ENCODE data around the gene ATF6. TPM values are rescaled to one million over a fixed set of nuclear protein-coding genes. Genes with fewer than 3 reads are reported as not detected.

Gene ATF6
- total and polyA plus RNA-seq, 2 of the 4 experiments (the other 2 are of a cell fraction): 12.2 to 17.6 TPM

GRCh38 chr1:161843156-161843555 lies 77.0 kb downstream of the ATF6 start:
- H4K20me1 ChIP-seq (ENCODE audit: insufficient read depth, low read length): no peaks in the 10 kb centered on the region
- no peak for TF ChIP-seq BHLHE40 (IDR thresholded peaks at IDR 0.05; ENCODE audit: low read depth, low read length)
- TF ChIP-seq RAD21 (IDR thresholded peaks at IDR 0.05; ENCODE audit: low read length): no peak
- no peak for TF ChIP-seq CHD1 (IDR thresholded peaks at IDR 0.05; ENCODE audit: low read depth, low read length)
- no peak for TF ChIP-seq MXI1 (IDR thresholded peaks at IDR 0.05; ENCODE audit: borderline replicate concordance, low read depth, low read length)
- TF ChIP-seq NFE2L2 (IDR thresholded peaks at IDR 0.05; ENCODE audit: low read depth, low read length): no peak
- TF ChIP-seq MAZ (IDR thresholded peaks at IDR 0.05; ENCODE audit: borderline replicate concordance, low read depth, low read length): no peak
- no peak for TF ChIP-seq SMC3 (IDR thresholded peaks at IDR 0.05; ENCODE audit: low read depth, low read length)
- no peak for TF ChIP-seq FOS (IDR thresholded peaks at IDR 0.05; ENCODE audit: low read depth, low read length)
- TF ChIP-seq RFX5 (IDR thresholded peaks at IDR 0.05; ENCODE audit: low read depth, low read length): no peak
- no peak for TF ChIP-seq CTCF (conservative IDR thresholded peaks at IDR 0.05; ENCODE audit: low read depth, low read length)
- TF ChIP-seq RCOR1 (IDR thresholded peaks at IDR 0.05; ENCODE audit: insufficient replicate concordance, low read length): no peak
- no peak overlapping the region for H2AK9ac ChIP-seq (replicated peaks; ENCODE audit: low read depth, low read length, poor library complexity)
- no peak overlapping the region for H3K4ac ChIP-seq (ENCODE audit: low read depth, low read length)
- H2BK120ac ChIP-seq (ENCODE audit: low read depth, low read length): no peak overlapping the region
- H3K79me1 ChIP-seq (ENCODE audit: low read depth in 1 of 2, low read length in 2 of 2): 0 out of 4 replicates have a peak, but pooled peaks cover 0 to 3% of the 10 kb centered on the region in 2 experiments
- no TSS peak for BruUV-seq (replicated peaks)
- dilution Hi-C loops (cut with HindIII; ENCODE audit: low sequenced_read_pairs, unreplicated experiment) (no loop called here), intact Hi-C loops (cut with micrococcal nuclease) (no loop called here), in situ Hi-C loops (cut with MboI; ENCODE audit: low sequenced_read_pairs) (no loop called here)
- H4K8ac ChIP-seq (ENCODE audit: low read depth in 2 of 2, low read length in 2 of 2): no peak overlapping the region
- H2BK20ac ChIP-seq (ENCODE audit: low read depth, low read length): no peak overlapping the region
- H3K23ac ChIP-seq (ENCODE audit: low read depth, low read length): no peak overlapping the region
- no peak overlapping the region for H2AK5ac ChIP-seq (ENCODE audit: low read depth, low read length)
- H2BK5ac ChIP-seq (ENCODE audit: low read depth, low read length, poor library complexity, severe bottlenecking): no peak overlapping the region
- H3K14ac ChIP-seq (replicated peaks; ENCODE audit: low read depth, low read length): no peak overlapping the region
- no peaks in the 10 kb centered on the region for H3K9me1 ChIP-seq (ENCODE audit: insufficient read depth, low read length)
- H3K9ac ChIP-seq (ENCODE audit: low read depth, low read length): no peak overlapping the region
- no peak overlapping the region for H2AFZ ChIP-seq (replicated peaks; ENCODE audit: low read length, poor library complexity)
- H4K91ac ChIP-seq (ENCODE audit: insufficient read depth, low read depth, low read length): no peak overlapping the region
- no peak overlapping the region for H3K4me3 ChIP-seq (ENCODE audit: insufficient read depth, low read depth, low read length)
- H3K56ac ChIP-seq (ENCODE audit: extremely low read depth, insufficient read depth, low read length): no peak overlapping the region
- no peaks in the 10 kb centered on the region for H3K36me3 ChIP-seq (ENCODE audit: control insufficient read depth, insufficient read depth, low read length)
- no peaks in the 10 kb centered on the region for H3K27me3 ChIP-seq (ENCODE audit: control insufficient read depth, insufficient read depth, low read length)
- POLR2A ChIA-PET (ENCODE audit: unreplicated experiment): no interaction called here
- H3K9me3 ChIP-seq (ENCODE audit: control insufficient read depth, insufficient read depth, low read length): no peaks in the 10 kb centered on the region
- ATAC-seq (ENCODE audit: low read depth): peak; percentile 27
- H3K4me2 ChIP-seq (ENCODE audit: low read depth, low read length): no peak overlapping the region
- H3K27ac ChIP-seq (ENCODE audit: insufficient read depth, low read length): no peak overlapping the region
- no peak overlapping the region for H3K18ac ChIP-seq (ENCODE audit: low read depth, low read length)
- H3K4me1 ChIP-seq (ENCODE audit: control insufficient read depth, insufficient read depth, low read length): peaks cover 3% of the 10 kb centered on the region
- no peak overlapping the region for H2BK15ac ChIP-seq (ENCODE audit: low read depth, low read length)
- DNase-seq: no peak
- H4K5ac ChIP-seq (ENCODE audit: low read depth, low read length): no peak overlapping the region
- CTCF ChIA-PET: no interaction called here
- no CpG with 5 or more reads among the region's 1 CpG for WGBS, 2 experiments (ENCODE audit: extremely low coverage in 2 of 2, insufficient read length in 1 of 2)
